AG09319 (cell line): ENCODE results near the gene PIP5K1C.

Experiments
- DNase-seq: peaks from one replicate; pipeline ENCODE4 v3.0.0-alpha.2; 2010; ENCODE audit warnings: low read depth; ENCODE audit errors: extremely low read depth
- CTCF ChIP-seq: IDR thresholded peaks from 2 replicates; pipeline ENCODE4 v1.5.1; 2011; ENCODE audit warnings: low read depth, mild to moderate bottlenecking, inconsistent platforms, low read length, moderate library complexity

PIP5K1C gene

DNA sequence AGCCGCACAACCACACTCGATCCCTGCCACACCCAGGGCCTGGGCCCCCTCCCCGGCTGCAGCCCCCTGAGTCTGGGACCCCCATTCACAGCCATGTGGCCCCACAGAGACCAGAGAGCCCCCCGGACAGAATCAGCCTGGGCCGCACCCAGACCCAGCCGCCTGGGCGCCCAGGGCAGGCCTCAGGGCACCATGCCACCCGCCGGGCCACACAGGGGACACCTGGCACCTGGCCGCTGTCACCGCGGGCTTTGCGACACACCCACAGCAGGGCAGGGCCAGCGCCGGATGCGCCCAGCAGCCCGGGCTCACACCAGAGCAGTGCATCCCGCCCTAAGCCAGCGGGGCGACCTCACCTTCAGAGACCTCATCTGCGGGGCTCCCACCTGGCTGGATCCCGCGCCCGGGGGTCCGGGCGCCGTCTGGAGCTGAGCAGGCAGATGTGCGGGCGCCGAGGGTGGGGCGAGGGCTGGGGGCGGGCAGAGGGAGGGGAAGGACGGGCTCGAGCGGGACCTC lies 94.0 kb downstream of the PIP5K1C start:
- TF ChIP-seq CTCF = no peak
- DNase-seq = no peak

GRCh38 chr19:3605770-3606169 lies 94.5 kb downstream of the PIP5K1C start:
- no peak for TF ChIP-seq CTCF
- DNase-seq = no peak

DNA sequence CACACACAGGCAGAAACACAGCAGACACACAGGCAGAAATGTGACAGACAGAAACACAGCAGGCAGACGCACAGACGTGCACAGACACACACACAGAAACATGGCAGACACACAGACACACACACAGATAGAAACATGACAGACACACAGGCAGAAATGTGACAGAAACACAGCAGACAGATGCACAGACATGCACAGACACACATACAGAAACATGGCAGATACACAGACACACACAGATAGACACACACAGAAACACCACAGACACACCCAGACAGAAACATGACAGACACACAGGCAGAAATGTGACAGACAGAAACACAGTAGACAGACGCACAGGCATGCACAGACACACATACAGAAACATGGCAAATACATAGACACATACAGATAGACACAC lies 94.9 kb downstream of the PIP5K1C start:
- no peak for TF ChIP-seq CTCF
- DNase-seq = no peak

DNA sequence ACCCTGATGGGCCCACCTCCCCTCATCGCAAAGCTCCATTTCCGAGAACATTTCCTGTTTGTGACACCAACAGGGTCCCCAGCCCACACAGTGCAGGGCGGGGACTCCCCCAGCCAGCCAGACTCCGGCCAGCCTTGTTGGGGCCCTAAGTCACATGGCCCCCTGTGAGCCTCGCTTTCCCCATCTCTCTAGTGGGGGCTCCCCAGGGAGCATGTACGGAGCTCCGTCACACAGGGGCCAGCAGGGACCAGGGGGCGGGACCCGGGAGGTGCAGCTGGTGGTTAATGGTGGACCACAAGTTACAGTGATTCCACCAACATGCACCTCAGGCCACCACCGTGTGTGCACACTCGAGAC lies 95.3 kb downstream of the PIP5K1C start:
- DNase-seq = no peak
- TF ChIP-seq CTCF = no peak

GRCh38 chr19:3604227-3604986 lies 95.9 kb downstream of the PIP5K1C start:
- no peak for TF ChIP-seq CTCF
- DNase-seq = no peak

DNA sequence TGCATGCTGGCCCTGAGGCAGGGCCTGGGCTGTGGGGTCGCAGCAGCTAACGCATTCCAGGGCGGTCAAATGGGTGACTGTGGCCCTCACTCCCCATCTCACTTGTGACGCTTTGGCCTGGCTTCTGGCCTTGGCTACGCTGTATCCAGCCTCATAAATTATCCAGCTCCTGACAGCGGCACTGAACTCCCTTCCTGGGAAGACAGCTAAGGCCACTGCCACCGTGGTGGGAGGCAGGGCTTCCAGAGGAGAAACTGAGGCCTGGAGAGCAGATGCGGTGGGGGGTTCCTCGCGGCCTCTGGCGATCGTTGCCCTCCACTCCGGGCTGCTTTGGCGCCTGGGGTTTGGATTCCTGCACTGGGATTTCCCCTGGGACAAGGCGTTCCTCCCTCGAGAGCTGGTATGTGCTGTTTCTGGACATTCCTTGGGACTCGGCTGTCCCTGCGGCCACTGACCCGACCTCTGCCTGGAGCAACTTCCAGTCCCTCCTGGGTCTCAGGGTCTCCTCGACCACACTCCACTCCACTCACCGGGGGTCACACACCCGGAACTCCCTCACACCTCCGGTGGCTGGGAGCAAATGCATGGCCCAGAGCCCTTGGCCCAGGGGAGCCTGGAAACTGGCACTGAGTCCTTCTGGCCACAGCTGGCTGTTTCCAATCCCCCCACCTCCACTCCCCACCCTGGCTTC lies 97.0 kb downstream of the PIP5K1C start:
- no peak for TF ChIP-seq CTCF

GRCh38 chr19:3601021-3601420 lies 99.2 kb downstream of the PIP5K1C start:
- no peak for DNase-seq
- TF ChIP-seq CTCF = no peak

More for the DNA sequence above, 97.0 kb downstream of the PIP5K1C start:
- no peak for DNase-seq
